Measurements from ENCODE around the gene NTHL1. TPM values are rescaled to one million over a fixed set of nuclear protein-coding genes. Genes with fewer than 3 reads are reported as not detected.

The NTHL1 gene
- polyA plus RNA-seq, 3 donors = 9.2 to 22.4 (median 9.6) TPM

DNA sequence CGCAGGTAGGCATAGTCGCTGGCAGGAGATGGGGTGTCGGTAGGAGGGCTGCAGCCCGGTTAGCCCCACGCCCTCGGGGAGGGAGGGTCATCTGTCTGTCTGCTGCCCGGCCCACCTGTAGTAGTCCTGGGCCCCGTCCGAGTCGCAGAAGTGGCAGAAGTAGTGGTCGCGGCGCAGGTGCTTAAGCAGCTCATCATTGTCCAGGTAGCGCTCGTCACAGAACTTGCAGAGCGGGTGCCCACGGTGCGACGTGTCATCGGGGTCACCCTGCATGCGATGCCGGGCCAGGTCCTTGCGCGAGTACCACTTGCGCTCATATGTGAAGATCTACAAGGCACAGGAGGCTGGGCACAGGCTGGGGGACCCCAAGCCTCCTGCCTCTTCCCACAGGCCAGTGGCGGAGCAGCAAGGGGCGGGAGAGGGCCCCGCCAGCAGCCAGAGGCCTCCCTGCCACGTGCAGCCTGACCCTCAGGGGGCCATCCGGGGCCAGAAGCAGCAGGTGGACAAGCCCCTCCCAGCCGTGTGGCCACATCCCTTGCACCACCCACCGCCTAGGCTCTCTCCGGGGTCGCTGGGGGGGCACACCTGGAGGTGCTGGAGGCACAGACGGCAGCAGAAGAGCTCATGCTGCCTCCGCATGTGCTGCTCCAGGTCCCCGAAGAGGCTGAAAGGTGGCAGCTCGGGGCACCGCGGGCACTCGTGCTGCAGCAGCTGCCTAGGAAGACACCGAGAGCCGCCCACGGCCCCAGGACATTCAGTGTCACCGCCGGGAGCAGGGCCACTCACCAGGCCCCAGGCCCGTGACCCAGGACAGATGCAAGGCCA, 45.0 kb downstream of the NTHL1 start:
- H3K9me3 ChIP-seq (replicated peaks in 1 of 2; ENCODE audit: control insufficient read depth in 1 of 2, insufficient read depth in 1 of 2, low read length in 2 of 2) = no peaks in the 10 kb centered on the region
- no peak overlapping the region for H3K4me3 Mint-ChIP-seq
- peaks cover 56% of the 10 kb centered on the region for H4K20me1 ChIP-seq (ENCODE audit: insufficient read depth, low read length)
- TF ChIP-seq, protein P1, sequence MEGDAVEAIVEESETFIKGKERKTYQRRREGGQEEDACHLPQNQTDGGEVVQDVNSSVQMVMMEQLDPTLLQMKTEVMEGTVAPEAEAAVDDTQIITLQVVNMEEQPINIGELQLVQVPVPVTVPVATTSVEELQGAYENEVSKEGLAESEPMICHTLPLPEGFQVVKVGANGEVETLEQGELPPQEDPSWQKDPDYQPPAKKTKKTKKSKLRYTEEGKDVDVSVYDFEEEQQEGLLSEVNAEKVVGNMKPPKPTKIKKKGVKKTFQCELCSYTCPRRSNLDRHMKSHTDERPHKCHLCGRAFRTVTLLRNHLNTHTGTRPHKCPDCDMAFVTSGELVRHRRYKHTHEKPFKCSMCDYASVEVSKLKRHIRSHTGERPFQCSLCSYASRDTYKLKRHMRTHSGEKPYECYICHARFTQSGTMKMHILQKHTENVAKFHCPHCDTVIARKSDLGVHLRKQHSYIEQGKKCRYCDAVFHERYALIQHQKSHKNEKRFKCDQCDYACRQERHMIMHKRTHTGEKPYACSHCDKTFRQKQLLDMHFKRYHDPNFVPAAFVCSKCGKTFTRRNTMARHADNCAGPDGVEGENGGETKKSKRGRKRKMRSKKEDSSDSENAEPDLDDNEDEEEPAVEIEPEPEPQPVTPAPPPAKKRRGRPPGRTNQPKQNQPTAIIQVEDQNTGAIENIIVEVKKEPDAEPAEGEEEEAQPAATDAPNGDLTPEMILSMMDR (IDR thresholded peaks at IDR 0.05) = no peak
- peaks cover 51 to 59% of the 10 kb centered on the region in 2 donors for H3K36me3 ChIP-seq (replicated peaks in 1 of 2; ENCODE audit: control insufficient read depth in 1 of 2, insufficient read depth in 2 of 2, low read length in 2 of 2)
- H3K79me2 ChIP-seq (ENCODE audit: insufficient read depth, low read length) = peaks cover 42% of the 10 kb centered on the region
- H2AFZ ChIP-seq (ENCODE audit: insufficient read depth, low read depth, low read length, poor library complexity, severe bottlenecking) = no peak overlapping the region
- H3K36me3 Mint-ChIP-seq = peaks cover 35 to 57% of the 10 kb centered on the region in 2 donors
- peaks cover 0 to 2% (median 0%) of the 10 kb centered on the region in 7 donors for H3K9me3 Mint-ChIP-seq
- H3K9ac ChIP-seq (ENCODE audit: insufficient read depth, low read length, poor library complexity, severe bottlenecking) = no peak overlapping the region
- H3K27ac Mint-ChIP-seq = no peak overlapping the region
- H3K4me3 ChIP-seq (replicated peaks in 1 of 3; ENCODE audit: low read depth in 2 of 3, low read length in 3 of 3) = no peak overlapping the region
- no peaks in the 10 kb centered on the region for H3K27me3 ChIP-seq (ENCODE audit: control insufficient read depth in 2 of 2, insufficient read depth in 2 of 2, low read length in 2 of 2)
- peaks cover 28% of the 10 kb centered on the region for H3K4me1 Mint-ChIP-seq
- no peak overlapping the region for H3K27ac ChIP-seq (ENCODE audit: low read depth in 1 of 2, low read length in 2 of 2)
- 98% methylated on average over 47 of the region's 47 CpGs for WGBS (ENCODE audit: insufficient coverage)
- H3K4me1 ChIP-seq (ENCODE audit: control insufficient read depth in 1 of 2, insufficient read depth in 2 of 2, low read length in 2 of 2) = peaks cover 14 to 37% of the 10 kb centered on the region in 2 donors
- no peak for DNase-seq
- no peak overlapping the region for H3K4me2 ChIP-seq (replicated peaks; ENCODE audit: extremely low read depth, low read length, poor library complexity, severe bottlenecking)
- intact Hi-C loops (cut with micrococcal nuclease) = loop anchor here (10.0 kb wide), 2 partner anchors 242 to 252 kb away; partner anchors contain the start of gene ECI1 (in 1 of the 2)
- H3K27me3 Mint-ChIP-seq (ENCODE audit: low read depth in 3 of 3) = peaks cover 0 to 1% (median 0%) of the 10 kb centered on the region in 3 donors

GRCh38 chr16:2001456-2002355, 45.9 kb downstream of the NTHL1 start:
- H3K27ac Mint-ChIP-seq = no peak overlapping the region
- Histone ChIP-seq H3K9ac (ENCODE audit: insufficient read depth, low read length, poor library complexity, severe bottlenecking) (no peak overlapping the region), H3K27ac (ENCODE audit: low read depth in 1 of 2, low read length in 2 of 2) (no peak overlapping the region), H3K27me3 (ENCODE audit: control insufficient read depth in 2 of 2, insufficient read depth in 2 of 2, low read length in 2 of 2) (no peaks in the 10 kb centered on the region), H3K79me2 (ENCODE audit: insufficient read depth, low read length) (peaks cover 32% of the 10 kb centered on the region), H2AFZ (ENCODE audit: insufficient read depth, low read depth, low read length, poor library complexity, severe bottlenecking) (no peak overlapping the region), H3K9me3 (replicated peaks in 1 of 2; ENCODE audit: control insufficient read depth in 1 of 2, insufficient read depth in 1 of 2, low read length in 2 of 2) (no peaks in the 10 kb centered on the region), H3K4me3 (replicated peaks in 1 of 3; ENCODE audit: low read depth in 2 of 3, low read length in 3 of 3) (no peak overlapping the region), H4K20me1 (ENCODE audit: insufficient read depth, low read length) (peaks cover 47% of the 10 kb centered on the region), H3K4me1 (ENCODE audit: control insufficient read depth in 1 of 2, insufficient read depth in 2 of 2, low read length in 2 of 2) (peaks cover 8 to 28% of the 10 kb centered on the region in 2 donors), H3K36me3 (replicated peaks in 1 of 2; ENCODE audit: control insufficient read depth in 1 of 2, insufficient read depth in 2 of 2, low read length in 2 of 2) (peaks cover 54 to 68% of the 10 kb centered on the region in 2 donors), H3K4me2 (replicated peaks; ENCODE audit: extremely low read depth, low read length, poor library complexity, severe bottlenecking) (no peak overlapping the region)
- peaks cover 20% of the 10 kb centered on the region for H3K4me1 Mint-ChIP-seq
- H3K36me3 Mint-ChIP-seq = peaks cover 43 to 65% of the 10 kb centered on the region in 2 donors
- H3K4me3 Mint-ChIP-seq = no peak overlapping the region
- 97% methylated on average over 52 of the region's 53 CpGs for WGBS (ENCODE audit: insufficient coverage)
- peaks cover 0 to 1% (median 0%) of the 10 kb centered on the region in 3 donors for H3K27me3 Mint-ChIP-seq (ENCODE audit: low read depth in 3 of 3)
- H3K9me3 Mint-ChIP-seq = peaks cover 0 to 2% (median 0%) of the 10 kb centered on the region in 7 donors
- TF ChIP-seq, protein P1 (IDR thresholded peaks at IDR 0.05) = no peak
- no peak for DNase-seq
- intact Hi-C loops (cut with micrococcal nuclease) = loop anchor here (10.0 kb wide), 2 partner anchors 243 to 253 kb away; partner anchors contain the start of gene ECI1 (in 1 of the 2)
